Fibroblast of the conjunctiva (primary cell): Measurements from ENCODE around the gene ATIC.
"Not testable (repeated sequence)": the region's sequence is repeated elsewhere in the genome, so short reads cannot be mapped to it uniquely, and the experiment has no call there.

ENCODE experiments used
- DNase-seq: peaks from one replicate; pipeline ENCODE4 v3.0.0-alpha.2; 2010; ENCODE audit warnings: low read depth

Gene ATIC

GRCh38 chr2:215315301-215315700 lies 3.4 kb downstream of the ATIC start:
- DNase-seq, result no peak

GRCh38 chr2:215316336-215316735 lies 4.5 kb downstream of the ATIC start:
- DNase-seq, result no peak

- no peak for DNase-seq
Observed at GRCh38 chr2:215319500-215319899, 7.6 kb downstream of the ATIC start.

GRCh38 chr2:215320102-215320501 lies 8.2 kb downstream of the ATIC start:
- DNase-seq, result no peak

GRCh38 chr2:215320679-215321078 lies 8.8 kb downstream of the ATIC start:
- no peak for DNase-seq

- no peak for DNase-seq
Observed at GRCh38 chr2:215324811-215325210, 13.0 kb downstream of the ATIC start.

GRCh38 chr2:215328066-215328465 lies 16.2 kb downstream of the ATIC start:
- DNase-seq, result no peak

- no peak for DNase-seq
Observed at GRCh38 chr2:215332872-215333595, 21.2 kb downstream of the ATIC start.

- DNase-seq, result no peak
Observed at GRCh38 chr2:215338883-215339679, 27.2 kb downstream of the ATIC start.

GRCh38 chr2:215347878-215348277 lies 36.0 kb downstream of the ATIC start:
- DNase-seq, result no peak

GRCh38 chr2:215352602-215353001 lies 40.7 kb downstream of the ATIC start:
- no peak for DNase-seq

GRCh38 chr2:215354771-215355695 lies 43.2 kb downstream of the ATIC start:
- DNase-seq, result no peak

GRCh38 chr2:215355801-215356200 lies 43.9 kb downstream of the ATIC start:
- no peak for DNase-seq

GRCh38 chr2:215356334-215356947 lies 44.6 kb downstream of the ATIC start:
- DNase-seq, result no peak

- peak; percentile 56 for DNase-seq
Observed at GRCh38 chr2:215356948-215357461, 45.1 kb downstream of the ATIC start.

- no peak for DNase-seq
Observed at GRCh38 chr2:215357660-215358059, 45.8 kb downstream of the ATIC start.

- no peak for DNase-seq
Observed at GRCh38 chr2:215358312-215358845, 46.5 kb downstream of the ATIC start.

- no peak for DNase-seq
Observed at GRCh38 chr2:215358891-215359575, 47.2 kb downstream of the ATIC start.

- DNase-seq, result no peak
Observed at GRCh38 chr2:215359576-215359922, 47.7 kb downstream of the ATIC start.

- not testable (repeated sequence) for DNase-seq
Observed at GRCh38 chr2:215360059-215360458, 48.2 kb downstream of the ATIC start.

- no peak for DNase-seq
Observed at GRCh38 chr2:215360596-215360995, 48.7 kb downstream of the ATIC start.
